ENCODE results near the gene KCMF1. TPM values are rescaled to one million over a fixed set of nuclear protein-coding genes. Genes with fewer than 3 reads are reported as not detected.

The KCMF1 gene
- polyA plus RNA-seq, 1 donor from 2014 or later = 43.3 TPM

- H2AFZ ChIP-seq (ENCODE audit: low read depth, low read length) = no peak overlapping the region
- no peak overlapping the region for H3K9ac ChIP-seq (ENCODE audit: low read length)
- no peaks in the 10 kb centered on the region for H3K27me3 ChIP-seq (ENCODE audit: insufficient read depth, low read depth, low read length)
- no peak overlapping the region for H3K4me2 ChIP-seq (ENCODE audit: low read length)
- peaks cover 11% of the 10 kb centered on the region for H3K79me2 ChIP-seq (replicated peaks; ENCODE audit: insufficient read depth, low read length)
- H3K4me3 ChIP-seq (ENCODE audit: low read length) = no peak overlapping the region
- H3K9me2 ChIP-seq (ENCODE audit: insufficient read depth, low read length) = no peaks in the 10 kb centered on the region
- no peaks in the 10 kb centered on the region for H3K36me3 ChIP-seq (ENCODE audit: insufficient read depth, low read length)
- no peaks in the 10 kb centered on the region for H4K20me1 ChIP-seq (ENCODE audit: insufficient read depth)
- H3F3A ChIP-seq (ENCODE audit: insufficient read depth, low read length, poor library complexity, severe bottlenecking) = no peaks in the 10 kb centered on the region
- H3K9me3 ChIP-seq (ENCODE audit: low read length) = no peaks in the 10 kb centered on the region
- no peak for TF ChIP-seq RAD21 (conservative IDR thresholded peaks at IDR 0.05)
- TF ChIP-seq REST (IDR thresholded peaks at IDR 0.05; ENCODE audit: borderline replicate concordance) = no peak
- TF ChIP-seq POLR2AphosphoS5 (IDR thresholded peaks at IDR 0.05) = no peak
- no peak for TF ChIP-seq EP300 (conservative IDR thresholded peaks at IDR 0.05; ENCODE audit: poor library complexity, severe bottlenecking)
- TF ChIP-seq MXI1 (conservative IDR thresholded peaks at IDR 0.05; ENCODE audit: poor library complexity, severe bottlenecking) = no peak
- TF ChIP-seq EZH2 (IDR thresholded peaks at IDR 0.05; ENCODE audit: borderline replicate concordance, insufficient read depth, low read length, poor library complexity, severe bottlenecking) = no peak
- TF ChIP-seq SMC3 (conservative IDR thresholded peaks at IDR 0.05; ENCODE audit: poor library complexity) = no peak
- TF ChIP-seq TAF1 (IDR thresholded peaks at IDR 0.05; ENCODE audit: low read depth) = no peak
- TF ChIP-seq, protein P1, sequence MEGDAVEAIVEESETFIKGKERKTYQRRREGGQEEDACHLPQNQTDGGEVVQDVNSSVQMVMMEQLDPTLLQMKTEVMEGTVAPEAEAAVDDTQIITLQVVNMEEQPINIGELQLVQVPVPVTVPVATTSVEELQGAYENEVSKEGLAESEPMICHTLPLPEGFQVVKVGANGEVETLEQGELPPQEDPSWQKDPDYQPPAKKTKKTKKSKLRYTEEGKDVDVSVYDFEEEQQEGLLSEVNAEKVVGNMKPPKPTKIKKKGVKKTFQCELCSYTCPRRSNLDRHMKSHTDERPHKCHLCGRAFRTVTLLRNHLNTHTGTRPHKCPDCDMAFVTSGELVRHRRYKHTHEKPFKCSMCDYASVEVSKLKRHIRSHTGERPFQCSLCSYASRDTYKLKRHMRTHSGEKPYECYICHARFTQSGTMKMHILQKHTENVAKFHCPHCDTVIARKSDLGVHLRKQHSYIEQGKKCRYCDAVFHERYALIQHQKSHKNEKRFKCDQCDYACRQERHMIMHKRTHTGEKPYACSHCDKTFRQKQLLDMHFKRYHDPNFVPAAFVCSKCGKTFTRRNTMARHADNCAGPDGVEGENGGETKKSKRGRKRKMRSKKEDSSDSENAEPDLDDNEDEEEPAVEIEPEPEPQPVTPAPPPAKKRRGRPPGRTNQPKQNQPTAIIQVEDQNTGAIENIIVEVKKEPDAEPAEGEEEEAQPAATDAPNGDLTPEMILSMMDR (IDR thresholded peaks at IDR 0.05; ENCODE audit: poor library complexity, severe bottlenecking) = no peak
- H3K27ac ChIP-seq (ENCODE audit: low read length) = no peak overlapping the region
Measured at GRCh38 chr2:84963692-84964405, 7.1 kb upstream of the KCMF1 start.

DNA sequence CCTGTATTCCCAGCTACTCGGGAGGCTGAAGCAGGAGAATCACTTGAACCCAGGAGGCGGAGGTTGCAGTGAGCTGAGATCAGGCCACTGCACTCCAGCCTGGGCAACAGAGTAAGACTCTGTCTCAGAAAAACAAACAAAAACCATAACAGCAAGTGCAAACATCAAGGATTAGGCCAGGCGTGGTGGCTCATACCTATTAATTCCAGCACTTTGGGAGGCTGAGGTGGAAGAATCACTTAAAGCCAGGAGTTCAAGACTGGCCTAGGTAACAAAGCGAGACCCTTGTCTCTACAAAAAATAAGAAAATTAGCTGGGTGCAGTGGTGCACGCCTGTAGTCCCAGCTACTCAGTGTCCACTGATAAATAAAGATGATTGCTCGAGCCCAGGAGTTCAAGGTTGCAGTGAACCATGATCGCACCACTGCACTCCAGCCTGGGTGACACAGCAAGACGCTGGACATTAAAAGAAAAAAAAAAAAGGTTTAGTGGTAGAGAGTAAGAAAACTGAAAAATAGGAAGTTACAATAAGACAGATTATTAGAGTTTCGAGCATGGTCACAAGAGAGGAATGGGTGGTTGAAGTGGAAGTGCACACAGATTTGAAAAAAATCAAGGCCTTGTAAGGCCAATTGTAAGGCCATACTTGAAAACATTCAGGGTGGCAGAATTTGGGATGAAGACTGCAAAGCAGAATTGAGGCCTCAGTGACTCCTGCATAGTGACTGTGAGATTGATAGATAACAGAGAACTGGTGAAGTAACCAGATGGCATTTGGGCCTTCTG lies 6.4 kb upstream of the KCMF1 start:
- H3K27me3 ChIP-seq (ENCODE audit: insufficient read depth, low read depth, low read length) = no peaks in the 10 kb centered on the region
- H4K20me1 ChIP-seq (ENCODE audit: insufficient read depth) = no peaks in the 10 kb centered on the region
- no peak for TF ChIP-seq MXI1 (conservative IDR thresholded peaks at IDR 0.05; ENCODE audit: poor library complexity, severe bottlenecking)
- no peak for TF ChIP-seq SMC3 (conservative IDR thresholded peaks at IDR 0.05; ENCODE audit: poor library complexity)
- no peak for TF ChIP-seq TAF1 (IDR thresholded peaks at IDR 0.05; ENCODE audit: low read depth)
- peaks cover 18% of the 10 kb centered on the region for H3K79me2 ChIP-seq (replicated peaks; ENCODE audit: insufficient read depth, low read length)
- H3K27ac ChIP-seq (ENCODE audit: low read length) = no peak overlapping the region
- no peaks in the 10 kb centered on the region for H3K36me3 ChIP-seq (ENCODE audit: insufficient read depth, low read length)
- H2AFZ ChIP-seq (ENCODE audit: low read depth, low read length) = no peak overlapping the region
- H3K9me3 ChIP-seq (ENCODE audit: low read length) = no peaks in the 10 kb centered on the region
- H3K9me2 ChIP-seq (ENCODE audit: insufficient read depth, low read length) = no peaks in the 10 kb centered on the region
- H3K9ac ChIP-seq (ENCODE audit: low read length) = no peak overlapping the region
- H3K4me3 ChIP-seq (ENCODE audit: low read length) = no peak overlapping the region
- no peaks in the 10 kb centered on the region for H3F3A ChIP-seq (ENCODE audit: insufficient read depth, low read length, poor library complexity, severe bottlenecking)
- H3K4me2 ChIP-seq (ENCODE audit: low read length) = no peak overlapping the region

All from neural cell (in vitro differentiated cells).